ENCODE data around the gene COL16A1. TPM values are rescaled to one million over a fixed set of nuclear protein-coding genes. Genes with fewer than 3 reads are reported as not detected.
"Not testable (repeated sequence)": the region's sequence is repeated elsewhere in the genome, so short reads cannot be mapped to it uniquely, and the experiment has no call there.

COL16A1 gene
- polyA plus RNA-seq, 1 of the 3 experiments (the other 2 are of a cell fraction) = 10.4 TPM

- TF ChIP-seq CTCF (IDR thresholded peaks at IDR 0.05) (no peak), YY1 (IDR thresholded peaks at IDR 0.05; ENCODE audit: low read depth) (no peak), EP300 (IDR thresholded peaks at IDR 0.05; ENCODE audit: borderline replicate concordance in 1 of 2, low read depth in 1 of 2, low read length in 1 of 2) (no peak), POLR2AphosphoS5 (IDR thresholded peaks at IDR 0.05; ENCODE audit: low read depth, low read length) (no peak), TEAD4 (IDR thresholded peaks at IDR 0.05; ENCODE audit: borderline replicate concordance, insufficient read depth) (no peak), USF1 (IDR thresholded peaks at IDR 0.05; ENCODE audit: borderline replicate concordance, low read depth) (no peak)
These were observed 4.5 kb upstream of the COL16A1 start (continued) for GRCh38 chr1:31708324-31708723.

- Histone ChIP-seq H4K20me1 (ENCODE audit: insufficient read depth) (no peaks in the 10 kb centered on the region), H3K36me3 (replicated peaks in 1 of 2; ENCODE audit: control insufficient read depth in 1 of 2, insufficient read depth in 2 of 2, low read length in 1 of 2) (no peaks in the 10 kb centered on the region), H3K9me2 (no peaks in the 10 kb centered on the region), H3K9ac (no peak overlapping the region), H3K4me1 (ENCODE audit: control insufficient read depth in 1 of 2, insufficient read depth in 2 of 2, low read depth in 1 of 2, low read length in 1 of 2) (peaks cover 18 to 44% of the 10 kb centered on the region in 2 experiments; a peak in 3 of 4 replicates), H3K4me2 (no peak overlapping the region; the same call in 1 of the 2 replicates), H3K79me2 (ENCODE audit: insufficient read depth) (no peaks in the 10 kb centered on the region), H3K4me3 (ENCODE audit: low read depth in 2 of 2, low read length in 1 of 2) (no peak overlapping the region), H3K27me3 (ENCODE audit: insufficient read depth) (no peaks in the 10 kb centered on the region), H3K9me3 (no peaks in the 10 kb centered on the region), H2AFZ (ENCODE audit: low read depth) (no peak overlapping the region), H3F3A (replicated peaks; ENCODE audit: insufficient read depth) (peaks cover 26% of the 10 kb centered on the region), H3K27ac (ENCODE audit: low read depth in 2 of 2, low read length in 1 of 2) (no peak overlapping the region)
- ChIA-PET POLR2A (no interaction called here), CTCF (interaction anchor here (1.1 to 2.2 kb wide), 6 partner anchors 8 to 143 kb away, joined by 3 to 11 read pairs (median 4); no protein-coding TSS in a partner anchor)
- peak; percentile 54 for TF ChIP-seq CTCF (IDR thresholded peaks at IDR 0.05)
- peak; percentile 34 for TF ChIP-seq RAD21 (IDR thresholded peaks at IDR 0.05; ENCODE audit: low read length)
- TF ChIP-seq SMC3 (IDR thresholded peaks at IDR 0.05; ENCODE audit: low read depth, low read length) = peak; percentile 16; the same call in 1 of the 2 replicates
- TF ChIP-seq RXRA (IDR thresholded peaks at IDR 0.05; ENCODE audit: borderline replicate concordance, low read depth) = no peak
- TF ChIP-seq TCF12 (IDR thresholded peaks at IDR 0.05) = no peak
- no peak for DNase-seq
- 58% methylated on average over 5 of the region's 5 CpGs for WGBS (ENCODE audit: low lambda C conversion rate)
These were observed 3.9 kb upstream of the COL16A1 start for GRCh38 chr1:31707711-31708110.

GRCh38 chr1:31707059-31707600, 3.3 kb upstream of the COL16A1 start:
- H3K27ac ChIP-seq (ENCODE audit: low read depth in 2 of 2, low read length in 1 of 2); H4K20me1 ChIP-seq (ENCODE audit: insufficient read depth); H3K4me2 ChIP-seq; H3K79me2 ChIP-seq (ENCODE audit: insufficient read depth); H3K36me3 ChIP-seq (replicated peaks in 1 of 2; ENCODE audit: control insufficient read depth in 1 of 2, insufficient read depth in 2 of 2, low read length in 1 of 2); H3K9me2 ChIP-seq; H2AFZ ChIP-seq (ENCODE audit: low read depth); H3K4me3 ChIP-seq (ENCODE audit: low read depth in 2 of 2, low read length in 1 of 2); H3K9ac ChIP-seq; H3K9me3 ChIP-seq; H3K27me3 ChIP-seq (ENCODE audit: insufficient read depth); DNase-seq; POLR2A ChIA-PET: not testable (repeated sequence)
- 90% methylated on average over 4 of the region's 4 CpGs for WGBS (ENCODE audit: low lambda C conversion rate)
- Histone ChIP-seq H3F3A (replicated peaks; ENCODE audit: insufficient read depth) (peaks cover 25% of the 10 kb centered on the region), H3K4me1 (ENCODE audit: control insufficient read depth in 1 of 2, insufficient read depth in 2 of 2, low read depth in 1 of 2, low read length in 1 of 2) (peaks cover 13 to 44% of the 10 kb centered on the region in 2 experiments; a peak in 3 of 4 replicates)
- CTCF ChIA-PET = interaction anchor here (1.2 to 2.2 kb wide), 4 partner anchors 9 to 47 kb away, joined by 3 to 11 read pairs (median 4); no protein-coding TSS in a partner anchor

Measured in SK-N-SH (cell line).